NCI-H748 (cell line): ENCODE results near the gene EIF4G1.

Source experiments
- DNase-seq: peaks from one replicate; lab custom pipeline; 2025; ENCODE audit not compliant: unreplicated experiment; lab: John Stamatoyannopoulos, UW

EIF4G1 gene

GRCh38 chr3:184361932-184362667 lies 47.7 kb downstream of the EIF4G1 start:
- peak; percentile 74 for DNase-seq

- peak; percentile 97 for DNase-seq
Observed at GRCh38 chr3:184362668-184363546, 48.5 kb downstream of the EIF4G1 start.

- DNase-seq: no peak
Observed at GRCh38 chr3:184366619-184367289, 52.3 kb downstream of the EIF4G1 start.

- no peak for DNase-seq
Observed at GRCh38 chr3:184368116-184368515, 53.7 kb downstream of the EIF4G1 start.

GRCh38 chr3:184368586-184369183 lies 54.3 kb downstream of the EIF4G1 start:
- DNase-seq: no peak

GRCh38 chr3:184371570-184372018 lies 57.2 kb downstream of the EIF4G1 start:
- peak; percentile 91 for DNase-seq

- no peak for DNase-seq
Observed at GRCh38 chr3:184372296-184372821, 58.0 kb downstream of the EIF4G1 start.

GRCh38 chr3:184372911-184373310 lies 58.5 kb downstream of the EIF4G1 start:
- DNase-seq: no peak

- DNase-seq: no peak
Observed at GRCh38 chr3:184373422-184373821, 59.0 kb downstream of the EIF4G1 start.

GRCh38 chr3:184375747-184376461 lies 61.5 kb downstream of the EIF4G1 start:
- DNase-seq: no peak

- no peak for DNase-seq
Observed at GRCh38 chr3:184377374-184377773, 63.0 kb downstream of the EIF4G1 start.

- DNase-seq: no peak
Observed at GRCh38 chr3:184377882-184378445, 63.6 kb downstream of the EIF4G1 start, which contains the start of gene THPO. TSS of gene THPO (minus strand) at chr3:184378207. CDS start at chr3:184376259, 1,948 bp downstream.

- no peak for DNase-seq
Observed at GRCh38 chr3:184378651-184379357, 64.4 kb downstream of the EIF4G1 start.

GRCh38 chr3:184379358-184380184 lies 65.2 kb downstream of the EIF4G1 start, which contains the start of gene CHRD:
TSS of gene CHRD (plus strand) at chr3:184380054. CDS start at chr3:184380319, 265 bp downstream.
- DNase-seq: no peak

- DNase-seq: peak; percentile 38
Observed at GRCh38 chr3:184380185-184380626, 65.8 kb downstream of the EIF4G1 start.

GRCh38 chr3:184380627-184381260 lies 66.3 kb downstream of the EIF4G1 start:
- DNase-seq: peak; percentile 23
